K562 (cell line): Measurements from ENCODE around the gene ABCD3. TPM values are rescaled to one million over a fixed set of nuclear protein-coding genes. Genes with fewer than 3 reads are reported as not detected.

Source experiments
- ATAC-seq: fragments of 200-7000 bp; cut with Tn5 transposase; 3 replicates; pipeline ENCODE4 v1.9.1; 2020; ENCODE audit warnings: moderate library complexity
- BruUV-seq: library from RNA; stranded (reverse); fragments of 400-500 nt; replicated peaks from 2 replicates; lab custom pipeline; 2021; lab: Mats Ljungman, UMichigan
- CTCF ChIA-PET: fragments of 300-600 bp; formaldehyde crosslinking; extraction: SDS; loops from one replicate; lab custom pipeline; 2021; ENCODE audit warnings: low intra/inter-chr PET ratio; lab: Yijun Ruan, JAX
- POLR2A ChIA-PET: fragments of 300-600, 350-650 bp; sonication (Branson Sonifier 250); formaldehyde crosslinking; extraction: SDS; loops from one replicate; lab custom pipeline; 2021; ENCODE audit warnings: antibody characterized with exemption, inconsistent platforms; lab: Yijun Ruan, JAX
- DNase-seq, 4 experiments: peaks; one replicate each; pipeline versions ENCODE4 v3.0.0 to v3.0.0-alpha.2; 2011 to 2018; ENCODE audit warnings: low spot score in 3 of 4, mixed read lengths in 3 of 4; ENCODE audit errors: extremely low read depth in 1 of 4
- FAIRE-seq: peaks from 2 replicates; lab custom pipeline; 2011; peaks lifted over from hg19 to GRCh38; lab: Jason Lieb, UNC
- H2AFZ ChIP-seq: 2 replicates; pipeline ENCODE4 v1.6.0; 2011; ENCODE audit warnings: low read depth, low read length, control low read depth, inconsistent platforms
- H3K27ac ChIP-seq: fragments of 200-600 bp; 3 replicates; pipeline ENCODE4 v1.8.0; 2011; ENCODE audit warnings: low read depth, mild to moderate bottlenecking, control low read depth, inconsistent platforms, low read length, moderate library complexity, mixed read lengths; ENCODE audit errors: extremely low read depth
- H3K27me3 ChIP-seq, 2 experiments: fragments of 300-600 bp in 1 of 2; 2 replicates in 1 of 2; 3 replicates in 1 of 2; pipeline versions ENCODE4 v1.6.0 to v1.8.0; 2011; ENCODE audit warnings: inconsistent platforms in 2 of 2, low read length in 2 of 2, mild to moderate bottlenecking in 1 of 2, mixed read lengths in 1 of 2, moderate library complexity in 1 of 2; ENCODE audit not compliant: control insufficient read depth in 2 of 2, insufficient read depth in 2 of 2
- H3K36me3 ChIP-seq: fragments of 300-600 bp; 3 replicates; pipeline ENCODE4 v1.8.0; 2011; ENCODE audit warnings: mild to moderate bottlenecking, low read length, inconsistent platforms; ENCODE audit not compliant: control insufficient read depth, insufficient read depth
- H3K4me1 ChIP-seq, 2 experiments: fragments of 200-600 bp in 1 of 2; replicated peaks in 1 of 2; 2 replicates in 1 of 2; 3 replicates in 1 of 2; pipeline versions ENCODE4 v1.5.1 to v1.8.0; 2011; ENCODE audit warnings: inconsistent platforms in 2 of 2, low read length in 2 of 2, mild to moderate bottlenecking in 1 of 2, mixed read lengths in 1 of 2, moderate library complexity in 1 of 2; ENCODE audit not compliant: control insufficient read depth in 2 of 2, insufficient read depth in 2 of 2
- H3K4me2 ChIP-seq: 2 replicates; pipeline ENCODE4 v1.6.1; 2011; ENCODE audit warnings: low read length, control low read depth, inconsistent platforms, mixed read lengths; ENCODE audit not compliant: insufficient read depth
- H3K4me3 ChIP-seq: fragments of 200-600 bp; sonication (generic), shearing (Covaris generic); 2 replicates; pipeline ENCODE4 v1.5.1; 2016; ENCODE audit warnings: control low read depth, inconsistent platforms
- H3K79me2 ChIP-seq: fragments of 200-600 bp; 3 replicates; pipeline ENCODE4 v1.8.0; 2011; ENCODE audit warnings: low read length, inconsistent platforms; ENCODE audit not compliant: control insufficient read depth, insufficient read depth
- H3K9ac ChIP-seq, 2 experiments: 2 replicates each; pipeline versions ENCODE4 v1.6.0 to v1.6.1; 2011; ENCODE audit warnings: low read depth in 2 of 2, low read length in 2 of 2, control low read depth in 1 of 2, inconsistent platforms in 1 of 2, mild to moderate bottlenecking in 1 of 2, mixed read lengths in 1 of 2; ENCODE audit not compliant: insufficient read depth in 1 of 2
- H3K9me1 ChIP-seq: one replicate; pipeline ENCODE4 v1.6.0; 2011; ENCODE audit warnings: inconsistent platforms, mild to moderate bottlenecking, low read length, moderate library complexity; ENCODE audit not compliant: control insufficient read depth, insufficient read depth
- H3K9me3 ChIP-seq: replicated peaks from 2 replicates; pipeline ENCODE4 v1.5.1; 2011; ENCODE audit warnings: low read depth, low read length, inconsistent platforms; ENCODE audit not compliant: control insufficient read depth, insufficient read depth
- H4K20me1 ChIP-seq: replicated peaks from 2 replicates; pipeline ENCODE4 v1.6.1; 2011; ENCODE audit warnings: low read length, inconsistent platforms, mixed read lengths; ENCODE audit not compliant: control insufficient read depth, insufficient read depth
- BMI1 ChIP-seq: fragments of 150-350 bp; IDR thresholded peaks from 2 replicates; pipeline ENCODE4 v1.6.1; 2014; ENCODE audit warnings: low read length
- FOXO4 ChIP-seq: fragments of 450-650 bp; formaldehyde crosslinking; IDR thresholded peaks from 2 replicates; pipeline ENCODE4 v1.4.0; 2020; ENCODE audit warnings: mild to moderate bottlenecking, moderate library complexity
- MTA2 ChIP-seq: fragments of 450-650 bp; IDR thresholded peaks from 2 replicates; pipeline ENCODE4 v1.6.1; 2016; ENCODE audit warnings: low read depth
- NR2F6 ChIP-seq: fragments of 450-650 bp; formaldehyde crosslinking; IDR thresholded peaks from 2 replicates; pipeline ENCODE4 v1.4.0; 2020; ENCODE audit warnings: mild to moderate bottlenecking
- PML ChIP-seq: IDR thresholded peaks from 2 replicates; pipeline ENCODE4 v1.6.1; 2012; ENCODE audit warnings: low read length, inconsistent platforms
- SRSF1 ChIP-seq: fragments of 200-400 bp; formaldehyde crosslinking; IDR thresholded peaks from 2 replicates; pipeline ENCODE4 v1.6.1; 2017; ENCODE audit warnings: mild to moderate bottlenecking, low read depth, low read length, moderate library complexity
- SRSF3 ChIP-seq: fragments of 200-400 bp; formaldehyde crosslinking; IDR thresholded peaks from 2 replicates; pipeline ENCODE4 v1.6.1; 2016; ENCODE audit warnings: mild to moderate bottlenecking, low read length, moderate library complexity; ENCODE audit not compliant: insufficient read depth
- TAF7 ChIP-seq: fragments of 450-650 bp; IDR thresholded peaks from 2 replicates; pipeline ENCODE4 v1.6.1; 2016; ENCODE audit warnings: missing genetic modification characterization, missing compliant biosample characterization
- WGBS: fragments of 100-300 bp; shearing (Covaris generic); methylation state at CpG from one replicate; pipeline ENCODE4 v1.1.6; 2016; ENCODE audit warnings: low coverage, mixed read lengths; ENCODE audit not compliant: insufficient coverage; ENCODE audit errors: missing lambda C conversion rate; 5-methylcytosine and 5-hydroxymethylcytosine counted together
- in situ Hi-C: fragments of 300-500 bp; cut with MboI; formaldehyde crosslinking; loops from 4 replicates; pipeline ENCODE4 v1.15.0; 2018; ENCODE audit warnings: inconsistent platforms, mixed read lengths
- intact Hi-C: fragments of 100-400 bp; cut with micrococcal nuclease; formaldehyde crosslinking; loops from 2 replicates; pipeline ENCODE4 v1.14.2; 2022
- polyA plus RNA-seq, 8 experiments: library from polyadenylated mRNA; depleted of rRNA in 4 of 8; stranded (reverse) in 5 of 8; unstranded in 3 of 8; fragments of >200 nt; fragmentation: Nextera tagmentation in 2 of 8; fragmentation: Illumina TruSeq in 1 of 8; extraction: Ambion mirVana in 2 of 8; extraction: Trizol in 1 of 8; gene quantifications; 2 replicates each; pipeline versions ENCODE4 v1.2.1 to v1.2.3, GENCODE V29; 2011 to 2014; ENCODE audit warnings: inconsistent platforms in 1 of 8, missing spikeins in 1 of 8
- total RNA-seq, 7 experiments: library from RNA; depleted of rRNA in 6 of 7; stranded (reverse); fragments of >200 nt in 6 of 7; fragmentation: Illumina TruSeq in 2 of 7; extraction: Trizol in 2 of 7; gene quantifications; 2 replicates each; pipeline versions ENCODE4 v1.2.1 to v1.2.3, GENCODE V29; 2011 to 2021; ENCODE audit warnings: low replicate concordance in 1 of 7
- TF ChIP-seq, protein P1 (sequence below): IDR thresholded peaks from 2 replicates; pipeline ENCODE4 v1.6.1; 2011; ENCODE audit warnings: borderline replicate concordance, low read depth, mild to moderate bottlenecking, moderate library complexity, low read length; ENCODE audit not compliant: insufficient read depth, poor library complexity, severe bottlenecking
- TF ChIP-seq, protein P2 (sequence below): fragments of 150-350 bp; conservative IDR thresholded peaks from 2 replicates; pipeline ENCODE4 v1.6.1; 2014; ENCODE audit warnings: low read length

Gene ABCD3
- total and polyA plus RNA-seq, 9 of the 15 experiments (the other 6 are each of a cell fraction or from before 2014, with no cell fraction given), result 11.0 to 30.7 (median 15.5) TPM

- ATAC-seq, result no peak
- Histone ChIP-seq H4K20me1 (no peaks in the 10 kb centered on the region), H3K79me2 (no peaks in the 10 kb centered on the region), H3K27ac (no peak overlapping the region), H2AFZ (no peak overlapping the region), H3K36me3 (no peaks in the 10 kb centered on the region), H3K27me3 (peaks cover 4 to 12% of the 10 kb centered on the region in 2 experiments; a peak in 3 of 5 replicates), H3K4me3 (no peak overlapping the region), H3K9me3 (no peaks in the 10 kb centered on the region), H3K9me1 (no peaks in the 10 kb centered on the region), H3K9ac (no peak overlapping the region), H3K4me2 (no peak overlapping the region), H3K4me1 (no peaks in the 10 kb centered on the region)
- FAIRE-seq, result no peak
- intact Hi-C loops (no loop called here), in situ Hi-C loops (no loop called here)
- 1% methylated on average over 5 of the region's 5 CpGs for WGBS
- ChIA-PET CTCF (interaction anchor here (1.1 kb wide), 1 partner anchor 61 kb away, joined by 3 read pairs; no protein-coding TSS in a partner anchor), POLR2A (no interaction called here)
- no peak for DNase-seq
- TF ChIP-seq, protein P1, sequence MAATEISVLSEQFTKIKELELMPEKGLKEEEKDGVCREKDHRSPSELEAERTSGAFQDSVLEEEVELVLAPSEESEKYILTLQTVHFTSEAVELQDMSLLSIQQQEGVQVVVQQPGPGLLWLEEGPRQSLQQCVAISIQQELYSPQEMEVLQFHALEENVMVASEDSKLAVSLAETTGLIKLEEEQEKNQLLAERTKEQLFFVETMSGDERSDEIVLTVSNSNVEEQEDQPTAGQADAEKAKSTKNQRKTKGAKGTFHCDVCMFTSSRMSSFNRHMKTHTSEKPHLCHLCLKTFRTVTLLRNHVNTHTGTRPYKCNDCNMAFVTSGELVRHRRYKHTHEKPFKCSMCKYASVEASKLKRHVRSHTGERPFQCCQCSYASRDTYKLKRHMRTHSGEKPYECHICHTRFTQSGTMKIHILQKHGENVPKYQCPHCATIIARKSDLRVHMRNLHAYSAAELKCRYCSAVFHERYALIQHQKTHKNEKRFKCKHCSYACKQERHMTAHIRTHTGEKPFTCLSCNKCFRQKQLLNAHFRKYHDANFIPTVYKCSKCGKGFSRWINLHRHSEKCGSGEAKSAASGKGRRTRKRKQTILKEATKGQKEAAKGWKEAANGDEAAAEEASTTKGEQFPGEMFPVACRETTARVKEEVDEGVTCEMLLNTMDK, result no peak
- TF ChIP-seq NR2F6, result no peak
- TF ChIP-seq FOXO4 (CRISPR knock-in tag), result no peak
- no peak for TF ChIP-seq SRSF3
- TF ChIP-seq MTA2, result no peak
- no peak for TF ChIP-seq TAF7 (tag)
- TF ChIP-seq BMI1, result no peak
- TF ChIP-seq PML, result no peak
- no peak for TF ChIP-seq SRSF1
- TF ChIP-seq, protein P2, sequence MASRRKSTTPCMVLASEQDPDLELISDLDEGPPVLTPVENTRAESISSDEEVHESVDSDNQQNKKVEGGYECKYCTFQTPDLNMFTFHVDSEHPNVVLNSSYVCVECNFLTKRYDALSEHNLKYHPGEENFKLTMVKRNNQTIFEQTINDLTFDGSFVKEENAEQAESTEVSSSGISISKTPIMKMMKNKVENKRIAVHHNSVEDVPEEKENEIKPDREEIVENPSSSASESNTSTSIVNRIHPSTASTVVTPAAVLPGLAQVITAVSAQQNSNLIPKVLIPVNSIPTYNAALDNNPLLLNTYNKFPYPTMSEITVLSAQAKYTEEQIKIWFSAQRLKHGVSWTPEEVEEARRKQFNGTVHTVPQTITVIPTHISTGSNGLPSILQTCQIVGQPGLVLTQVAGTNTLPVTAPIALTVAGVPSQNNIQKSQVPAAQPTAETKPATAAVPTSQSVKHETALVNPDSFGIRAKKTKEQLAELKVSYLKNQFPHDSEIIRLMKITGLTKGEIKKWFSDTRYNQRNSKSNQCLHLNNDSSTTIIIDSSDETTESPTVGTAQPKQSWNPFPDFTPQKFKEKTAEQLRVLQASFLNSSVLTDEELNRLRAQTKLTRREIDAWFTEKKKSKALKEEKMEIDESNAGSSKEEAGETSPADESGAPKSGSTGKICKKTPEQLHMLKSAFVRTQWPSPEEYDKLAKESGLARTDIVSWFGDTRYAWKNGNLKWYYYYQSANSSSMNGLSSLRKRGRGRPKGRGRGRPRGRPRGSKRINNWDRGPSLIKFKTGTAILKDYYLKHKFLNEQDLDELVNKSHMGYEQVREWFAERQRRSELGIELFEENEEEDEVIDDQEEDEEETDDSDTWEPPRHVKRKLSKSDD, result no peak
- BruUV-seq, result no TSS peak
Observed at GRCh38 chr1:94398356-94398755, 19.8 kb upstream of the ABCD3 start.
